H9 (cell line): ENCODE results near the gene HLA-E. TPM values are rescaled to one million over a fixed set of nuclear protein-coding genes. Genes with fewer than 3 reads are reported as not detected.

Experiments used
- DNase-seq: peaks from one replicate; pipeline ENCODE4 v3.0.0-alpha.2; 2017
- H2AFZ ChIP-seq: one replicate; pipeline ENCODE4 v1.6.1; 2013; ENCODE audit warnings: mild to moderate bottlenecking, low read length, control low read depth, moderate library complexity
- H2AK5ac ChIP-seq: 2 replicates; pipeline ENCODE4 v1.6.1; 2013; ENCODE audit warnings: low read length, control low read depth, mixed read lengths; ENCODE audit not compliant: insufficient read length
- H2BK120ac ChIP-seq: one replicate; pipeline ENCODE4 v1.6.1; 2013; ENCODE audit warnings: low read depth, mild to moderate bottlenecking, low read length, control low read depth, inconsistent platforms; ENCODE audit not compliant: poor library complexity, severe bottlenecking
- H2BK12ac ChIP-seq: 2 replicates; pipeline ENCODE4 v1.6.1; 2013; ENCODE audit warnings: low read length, control low read depth, mixed read lengths, low read depth; ENCODE audit not compliant: insufficient read length
- H2BK15ac ChIP-seq: 2 replicates; pipeline ENCODE4 v1.6.1; 2013; ENCODE audit warnings: low read depth, low read length, control low read depth
- H2BK20ac ChIP-seq: one replicate; pipeline ENCODE4 v1.6.1; 2013; ENCODE audit warnings: low read depth, mild to moderate bottlenecking, low read length, control low read depth, inconsistent platforms; ENCODE audit not compliant: poor library complexity, severe bottlenecking
- H2BK5ac ChIP-seq: 2 replicates; pipeline ENCODE4 v1.6.1; 2013; ENCODE audit warnings: low read length, control low read depth, mixed read lengths; ENCODE audit not compliant: insufficient read length
- H3K14ac ChIP-seq: 2 replicates; pipeline ENCODE4 v1.6.1; 2013; ENCODE audit warnings: low read length, control low read depth; ENCODE audit not compliant: insufficient read depth
- H3K18ac ChIP-seq: 2 replicates; pipeline ENCODE4 v1.6.1; 2013; ENCODE audit warnings: low read depth, mild to moderate bottlenecking, mixed read lengths, low read length, control low read depth; ENCODE audit not compliant: insufficient read length
- H3K23ac ChIP-seq: 2 replicates; pipeline ENCODE4 v1.6.1; 2013; ENCODE audit warnings: low read length, control low read depth, mixed read lengths, low read depth; ENCODE audit not compliant: insufficient read length
- H3K23me2 ChIP-seq: 2 replicates; pipeline ENCODE4 v1.6.1; 2013; ENCODE audit warnings: low read depth, mild to moderate bottlenecking, mixed read lengths, low read length, control low read depth; ENCODE audit not compliant: insufficient read length, poor library complexity, severe bottlenecking
- H3K27ac ChIP-seq: 2 replicates; pipeline ENCODE4 v1.5.1; 2013; ENCODE audit warnings: low read length, control low read depth, mixed read lengths, low read depth; ENCODE audit not compliant: insufficient read length
- H3K27me3 ChIP-seq: 2 replicates; pipeline ENCODE4 v1.6.1; 2013; ENCODE audit warnings: low read length, control low read depth, inconsistent platforms; ENCODE audit not compliant: insufficient read depth
- H3K4ac ChIP-seq: 2 replicates; pipeline ENCODE4 v1.6.1; 2013; ENCODE audit warnings: low read depth, mild to moderate bottlenecking, control low read depth, inconsistent platforms, low read length, moderate library complexity
- H3K4me1 ChIP-seq: 2 replicates; pipeline ENCODE4 v1.6.1; 2013; ENCODE audit warnings: low read length, control low read depth, inconsistent platforms; ENCODE audit not compliant: insufficient read depth
- H3K4me2 ChIP-seq: 2 replicates; pipeline ENCODE4 v1.6.1; 2013; ENCODE audit warnings: low read length, control low read depth, mixed read lengths; ENCODE audit not compliant: insufficient read length, insufficient read depth
- H3K56ac ChIP-seq: 2 replicates; pipeline ENCODE4 v1.6.1; 2013; ENCODE audit warnings: low read depth, mild to moderate bottlenecking, mixed read lengths, low read length, control low read depth; ENCODE audit not compliant: insufficient read length
- H3K79me1 ChIP-seq: 2 replicates; pipeline ENCODE4 v1.6.1; 2013; ENCODE audit warnings: low read depth, mild to moderate bottlenecking, moderate library complexity, low read length, control low read depth, inconsistent platforms; ENCODE audit not compliant: insufficient read depth, poor library complexity, severe bottlenecking
- H3K79me2 ChIP-seq: 2 replicates; pipeline ENCODE4 v1.6.1; 2013; ENCODE audit warnings: low read length, control low read depth, inconsistent platforms; ENCODE audit not compliant: insufficient read depth
- H3K9ac ChIP-seq: 2 replicates; pipeline ENCODE4 v1.6.1; 2013; ENCODE audit warnings: low read length, control low read depth, mixed read lengths; ENCODE audit not compliant: insufficient read length; ENCODE audit errors: extremely low read depth
- H3K9me3 ChIP-seq: one replicate; pipeline ENCODE4 v1.6.1; 2013; ENCODE audit warnings: low read depth, low read length, inconsistent platforms; ENCODE audit not compliant: control insufficient read depth
- H3T11ph ChIP-seq: one replicate; pipeline ENCODE4 v1.6.1; 2013; ENCODE audit warnings: mild to moderate bottlenecking, low read length, control low read depth, inconsistent platforms
- H4K20me1 ChIP-seq: one replicate; pipeline ENCODE4 v1.6.1; 2013; ENCODE audit not compliant: control insufficient read depth, insufficient read length, insufficient read depth
- H4K5ac ChIP-seq: 2 replicates; pipeline ENCODE4 v1.6.1; 2013; ENCODE audit warnings: low read depth, mild to moderate bottlenecking, mixed read lengths, low read length, control low read depth; ENCODE audit not compliant: insufficient read length
- H4K8ac ChIP-seq: replicated peaks from 2 replicates; pipeline ENCODE4 v1.6.1; 2013; ENCODE audit warnings: low read length, control low read depth, mixed read lengths, low read depth; ENCODE audit not compliant: insufficient read length
- H4K91ac ChIP-seq: 2 replicates; pipeline ENCODE4 v1.6.1; 2013; ENCODE audit warnings: low read depth, mild to moderate bottlenecking, moderate library complexity, mixed read lengths, low read length, control low read depth; ENCODE audit not compliant: insufficient read length
- H3K27ac Mint-ChIP-seq, 3 experiments: 2 replicates in 2 of 3; 3 replicates in 1 of 3; pipeline ENCODE4 v1.8.0; 2020 to 2021; ENCODE audit warnings: mixed read lengths in 3 of 3, mild to moderate bottlenecking in 1 of 3, moderate library complexity in 1 of 3
- H3K27me3 Mint-ChIP-seq: 2 replicates; pipeline ENCODE4 v1.8.0; 2021; ENCODE audit warnings: low read depth, mild to moderate bottlenecking, moderate library complexity, mixed read lengths
- H3K36me3 Mint-ChIP-seq, 3 experiments: 2 replicates in 2 of 3; 3 replicates in 1 of 3; pipeline ENCODE4 v1.8.0; 2020 to 2021; ENCODE audit warnings: low read depth in 3 of 3, mixed read lengths in 3 of 3; ENCODE audit not compliant: insufficient read depth in 1 of 3
- H3K4me1 Mint-ChIP-seq, 2 experiments: 2 replicates each; pipeline ENCODE4 v1.8.0; 2020; ENCODE audit warnings: mixed read lengths in 2 of 2
- H3K4me3 Mint-ChIP-seq, 2 experiments: 2 replicates in 1 of 2; 3 replicates in 1 of 2; pipeline ENCODE4 v1.8.0; 2020 to 2021; ENCODE audit warnings: mild to moderate bottlenecking in 2 of 2, mixed read lengths in 2 of 2, moderate library complexity in 1 of 2
- H3K9me3 Mint-ChIP-seq, 2 experiments: 2 replicates in 1 of 2; 3 replicates in 1 of 2; pipeline ENCODE4 v1.8.0; 2020; ENCODE audit warnings: mild to moderate bottlenecking in 2 of 2, mixed read lengths in 2 of 2, moderate library complexity in 1 of 2
- CTCF ChIP-seq: fragments of 200-600 bp; sonication (generic); conservative IDR thresholded peaks from 3 replicates; pipeline ENCODE4 v1.8.0; 2021; ENCODE audit warnings: antibody characterized with exemption, mild to moderate bottlenecking
- WGBS: extraction: QIAGEN DNeasy Blood & Tissue Kit; methylation state at CpG from one replicate; pipeline ENCODE4 v1.1.7; 2013; ENCODE audit warnings: missing lambda C conversion rate, low lambda C conversion rate, mixed read lengths; ENCODE audit not compliant: insufficient read length; ENCODE audit errors: extremely low coverage; 5-methylcytosine and 5-hydroxymethylcytosine counted together
- total RNA-seq: library from RNA; stranded (reverse); gene quantifications from 2 replicates; pipeline ENCODE4 v1.2.1, GENCODE V29; 2021

The HLA-E gene
- total RNA-seq, 1 experiment from 2014 or later, result 28.1 TPM

DNA sequence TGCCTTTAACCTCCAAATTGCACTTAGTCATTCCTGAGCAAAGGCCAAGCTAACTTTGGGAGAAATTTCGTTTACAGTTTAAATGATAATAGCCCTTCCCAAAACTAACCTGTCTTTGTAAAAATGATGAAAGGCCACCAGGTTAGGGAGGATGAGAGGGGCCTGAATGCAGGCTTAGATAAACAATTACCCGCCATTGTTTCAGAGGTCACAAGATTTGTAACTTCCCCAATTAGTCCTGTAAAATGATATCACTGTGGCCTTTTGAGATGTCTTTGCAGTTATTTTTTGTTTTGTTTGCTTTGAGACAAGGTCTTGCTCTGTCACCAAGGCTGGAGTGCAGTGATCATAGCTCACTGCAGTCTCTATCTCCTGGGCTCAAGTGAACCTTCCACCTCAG is 40.7 kb downstream of the HLA-E start:
- H3K56ac ChIP-seq, result no peak overlapping the region
- H3K4me1 ChIP-seq, result no peaks in the 10 kb centered on the region
- Mint-ChIP-seq H3K27ac (no peak overlapping the region), H3K9me3 (peaks cover 0 to 1% of the 10 kb centered on the region in 2 experiments; a peak in 3 of 5 replicates), H3K27me3 (peaks cover 11% of the 10 kb centered on the region), H3K4me3 (no peak overlapping the region), H3K36me3 (no peaks in the 10 kb centered on the region), H3K4me1 (peaks cover 0 to 5% of the 10 kb centered on the region in 2 experiments; a peak in 2 of 4 replicates)
- no peak overlapping the region for H3K9ac ChIP-seq
- H3K23ac ChIP-seq, result no peak overlapping the region
- H3K79me2 ChIP-seq, result no peaks in the 10 kb centered on the region
- TF ChIP-seq CTCF, result no peak
- no peak for DNase-seq
- no peak overlapping the region for H3K4ac ChIP-seq
- no peak overlapping the region for H2BK120ac ChIP-seq
- H3K27ac ChIP-seq, result no peak overlapping the region
- no peaks in the 10 kb centered on the region for H3K9me3 ChIP-seq
- no peak overlapping the region for H4K5ac ChIP-seq
- no peak overlapping the region for H3K14ac ChIP-seq
- no peaks in the 10 kb centered on the region for H3K23me2 ChIP-seq
- no peak overlapping the region for H2BK12ac ChIP-seq
- WGBS, result no CpG with 5 or more reads among the region's 2 CpGs
- no peak overlapping the region for H2BK20ac ChIP-seq
- no peaks in the 10 kb centered on the region for H3K79me1 ChIP-seq
- no peak overlapping the region for H3T11ph ChIP-seq
- no peaks in the 10 kb centered on the region for H4K20me1 ChIP-seq
- H3K18ac ChIP-seq, result no peak overlapping the region
- H2AFZ ChIP-seq, result no peak overlapping the region
- no peak overlapping the region for H2BK15ac ChIP-seq
- no peaks in the 10 kb centered on the region for H3K27me3 ChIP-seq
- no peak overlapping the region for H4K8ac ChIP-seq
- no peak overlapping the region for H4K91ac ChIP-seq
- no peak overlapping the region for H2AK5ac ChIP-seq
- H3K4me2 ChIP-seq, result no peak overlapping the region
- no peak overlapping the region for H2BK5ac ChIP-seq
